ENCODE data around the gene PDZD2.

The PDZD2 gene

GRCh38 chr5:31823472-31823871 is 184.5 kb downstream of the PDZD2 start:
- no peak for DNase-seq (ENCODE audit: low spot score)
- TF ChIP-seq, protein P1, sequence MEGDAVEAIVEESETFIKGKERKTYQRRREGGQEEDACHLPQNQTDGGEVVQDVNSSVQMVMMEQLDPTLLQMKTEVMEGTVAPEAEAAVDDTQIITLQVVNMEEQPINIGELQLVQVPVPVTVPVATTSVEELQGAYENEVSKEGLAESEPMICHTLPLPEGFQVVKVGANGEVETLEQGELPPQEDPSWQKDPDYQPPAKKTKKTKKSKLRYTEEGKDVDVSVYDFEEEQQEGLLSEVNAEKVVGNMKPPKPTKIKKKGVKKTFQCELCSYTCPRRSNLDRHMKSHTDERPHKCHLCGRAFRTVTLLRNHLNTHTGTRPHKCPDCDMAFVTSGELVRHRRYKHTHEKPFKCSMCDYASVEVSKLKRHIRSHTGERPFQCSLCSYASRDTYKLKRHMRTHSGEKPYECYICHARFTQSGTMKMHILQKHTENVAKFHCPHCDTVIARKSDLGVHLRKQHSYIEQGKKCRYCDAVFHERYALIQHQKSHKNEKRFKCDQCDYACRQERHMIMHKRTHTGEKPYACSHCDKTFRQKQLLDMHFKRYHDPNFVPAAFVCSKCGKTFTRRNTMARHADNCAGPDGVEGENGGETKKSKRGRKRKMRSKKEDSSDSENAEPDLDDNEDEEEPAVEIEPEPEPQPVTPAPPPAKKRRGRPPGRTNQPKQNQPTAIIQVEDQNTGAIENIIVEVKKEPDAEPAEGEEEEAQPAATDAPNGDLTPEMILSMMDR (IDR thresholded peaks at IDR 0.05; ENCODE audit: borderline replicate concordance, control extremely low read depth, extremely low read depth, insufficient read depth, missing control alignments), result no peak
- in situ Hi-C loops (cut with MboI; ENCODE audit: low sequenced_read_pairs, unreplicated experiment), result loop anchor here (10.0 kb wide), 1 partner anchor 251 kb away; no protein-coding TSS in a partner anchor

DNA sequence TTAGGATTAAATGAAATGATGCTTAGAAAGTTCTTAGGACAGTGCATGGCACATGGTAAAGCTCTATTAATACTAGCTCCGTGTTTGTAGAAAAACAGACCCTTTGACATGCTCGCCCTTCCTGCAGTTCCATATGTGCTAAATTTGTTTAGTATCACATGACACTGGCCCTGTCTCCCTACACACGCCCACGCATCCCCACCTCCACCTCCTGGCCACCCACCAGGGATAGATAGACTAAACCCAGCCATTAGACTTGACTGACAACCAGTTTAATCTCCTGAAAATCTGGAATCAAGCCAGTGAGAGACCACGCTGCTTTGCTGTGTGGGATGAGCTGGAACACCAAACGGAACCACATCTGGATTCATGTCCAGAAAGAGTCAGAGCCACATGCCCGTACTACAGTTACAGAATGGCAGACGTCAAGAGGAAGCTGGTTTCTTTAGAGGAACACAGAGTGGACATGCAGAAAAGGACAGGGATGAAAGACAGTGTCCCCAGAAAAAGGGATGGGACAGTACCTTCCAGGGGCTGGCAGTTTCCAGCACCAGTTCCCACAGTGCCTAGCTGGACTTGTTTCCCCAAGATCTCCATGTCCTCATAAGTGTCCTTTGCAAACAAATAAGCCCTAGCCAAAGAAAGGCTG is 186.1 kb downstream of the PDZD2 start:
- DNase-seq (ENCODE audit: low spot score), result no peak
- TF ChIP-seq, protein P1 (IDR thresholded peaks at IDR 0.05; ENCODE audit: borderline replicate concordance, control extremely low read depth, extremely low read depth, insufficient read depth, missing control alignments), result no peak
- in situ Hi-C loops (cut with MboI; ENCODE audit: low sequenced_read_pairs, unreplicated experiment), result loop anchor here (10.0 kb wide), 1 partner anchor 250 kb away; no protein-coding TSS in a partner anchor

DNA sequence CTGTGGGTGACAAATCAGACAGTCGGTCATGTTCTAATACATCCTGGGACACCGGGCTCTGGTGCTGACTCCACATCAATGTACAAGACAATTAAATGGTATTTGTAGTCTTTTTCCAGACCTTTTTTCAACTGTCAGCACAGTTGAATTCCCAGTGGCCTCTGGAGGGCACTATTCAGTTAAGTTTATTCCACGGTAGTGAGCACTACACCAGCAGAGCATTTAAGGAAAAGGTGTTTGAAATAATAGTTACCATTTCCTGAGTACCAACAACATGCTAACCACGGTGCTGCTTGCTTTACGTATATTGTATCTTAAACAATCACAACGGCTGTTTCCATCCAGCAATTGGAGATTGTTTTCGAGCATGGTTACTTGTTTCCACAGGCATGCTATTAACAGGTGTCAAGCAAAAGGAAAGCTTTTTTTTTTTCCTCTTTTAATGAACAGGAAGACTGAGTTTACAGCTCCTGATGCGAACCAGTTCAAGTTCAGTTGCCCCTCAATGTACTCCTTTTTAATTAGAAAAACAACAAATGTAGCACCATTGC is 186.7 kb downstream of the PDZD2 start:
- in situ Hi-C loops (cut with MboI; ENCODE audit: low sequenced_read_pairs, unreplicated experiment), result loop anchor here (10.0 kb wide), 1 partner anchor 249 kb away; no protein-coding TSS in a partner anchor
- TF ChIP-seq, protein P1 (IDR thresholded peaks at IDR 0.05; ENCODE audit: borderline replicate concordance, control extremely low read depth, extremely low read depth, insufficient read depth, missing control alignments), result peak; percentile 42
- peak; percentile 45 for DNase-seq (ENCODE audit: low spot score)

DNA sequence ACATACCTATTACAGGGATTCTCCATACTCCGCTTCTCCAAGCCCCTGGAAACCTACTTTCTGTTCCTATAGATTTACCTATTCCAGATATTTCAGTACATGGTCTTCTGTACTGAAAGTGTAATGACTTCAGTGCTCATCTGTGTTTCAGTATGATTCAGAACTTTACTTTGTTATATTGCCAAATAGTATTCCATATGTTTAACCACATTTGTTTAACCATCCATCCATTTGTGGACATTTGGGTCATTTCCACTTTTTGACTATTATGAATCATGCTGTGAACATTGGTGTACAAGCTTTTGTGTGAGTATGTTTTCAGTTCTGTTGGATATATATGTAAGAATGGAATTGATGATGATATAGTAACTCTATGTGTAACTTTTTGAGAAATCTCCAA is 188.9 kb downstream of the PDZD2 start:
- TF ChIP-seq, protein P1 (IDR thresholded peaks at IDR 0.05; ENCODE audit: borderline replicate concordance, control extremely low read depth, extremely low read depth, insufficient read depth, missing control alignments), result no peak
- in situ Hi-C loops (cut with MboI; ENCODE audit: low sequenced_read_pairs, unreplicated experiment), result loop anchor here (10.0 kb wide), 1 partner anchor 247 kb away; no protein-coding TSS in a partner anchor
- no peak for DNase-seq (ENCODE audit: low spot score)

DNA sequence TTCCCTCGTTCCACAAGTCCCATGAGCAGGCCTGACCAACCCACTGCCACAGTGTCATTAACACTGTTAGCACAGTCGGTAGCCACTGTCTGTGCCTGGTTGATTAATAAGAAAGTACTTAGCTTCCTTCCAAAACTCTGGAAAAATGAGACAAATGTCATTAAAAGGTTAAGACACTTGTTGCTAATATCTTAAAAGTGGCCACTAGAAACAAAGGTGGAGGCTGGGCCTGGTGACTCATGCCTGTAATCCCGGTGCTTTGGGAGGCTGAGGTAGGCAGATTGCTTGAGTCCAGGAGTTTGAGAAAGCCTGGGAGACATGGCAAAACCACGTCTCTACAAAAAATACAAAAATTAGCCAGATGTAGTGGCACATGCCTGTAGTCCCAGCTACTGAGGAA is 194.0 kb downstream of the PDZD2 start:
- in situ Hi-C loops (cut with MboI; ENCODE audit: low sequenced_read_pairs, unreplicated experiment), result no loop called here
- TF ChIP-seq, protein P1 (IDR thresholded peaks at IDR 0.05; ENCODE audit: borderline replicate concordance, control extremely low read depth, extremely low read depth, insufficient read depth, missing control alignments), result no peak
- no peak for DNase-seq (ENCODE audit: low spot score)

GRCh38 chr5:31833710-31834109 is 194.8 kb downstream of the PDZD2 start:
- TF ChIP-seq, protein P1 (IDR thresholded peaks at IDR 0.05; ENCODE audit: borderline replicate concordance, control extremely low read depth, extremely low read depth, insufficient read depth, missing control alignments), result no peak
- in situ Hi-C loops (cut with MboI; ENCODE audit: low sequenced_read_pairs, unreplicated experiment), result no loop called here

More at GRCh38 chr5:31833710-31834109, 194.8 kb downstream of the PDZD2 start:
- no peak for DNase-seq (ENCODE audit: low spot score)
